Measurements from ENCODE around the gene DEPP1. TPM values are rescaled to one million over a fixed set of nuclear protein-coding genes. Genes with fewer than 3 reads are reported as not detected.

DEPP1 gene
- total RNA-seq (2013), result 0.17 TPM
- not detected for polyA plus RNA-seq
- polyA minus RNA-seq, result not detected in 2 replicates
- total RNA-seq, result 0 to 1.1 (median 0.14) reads per million in 11 experiments

DNA sequence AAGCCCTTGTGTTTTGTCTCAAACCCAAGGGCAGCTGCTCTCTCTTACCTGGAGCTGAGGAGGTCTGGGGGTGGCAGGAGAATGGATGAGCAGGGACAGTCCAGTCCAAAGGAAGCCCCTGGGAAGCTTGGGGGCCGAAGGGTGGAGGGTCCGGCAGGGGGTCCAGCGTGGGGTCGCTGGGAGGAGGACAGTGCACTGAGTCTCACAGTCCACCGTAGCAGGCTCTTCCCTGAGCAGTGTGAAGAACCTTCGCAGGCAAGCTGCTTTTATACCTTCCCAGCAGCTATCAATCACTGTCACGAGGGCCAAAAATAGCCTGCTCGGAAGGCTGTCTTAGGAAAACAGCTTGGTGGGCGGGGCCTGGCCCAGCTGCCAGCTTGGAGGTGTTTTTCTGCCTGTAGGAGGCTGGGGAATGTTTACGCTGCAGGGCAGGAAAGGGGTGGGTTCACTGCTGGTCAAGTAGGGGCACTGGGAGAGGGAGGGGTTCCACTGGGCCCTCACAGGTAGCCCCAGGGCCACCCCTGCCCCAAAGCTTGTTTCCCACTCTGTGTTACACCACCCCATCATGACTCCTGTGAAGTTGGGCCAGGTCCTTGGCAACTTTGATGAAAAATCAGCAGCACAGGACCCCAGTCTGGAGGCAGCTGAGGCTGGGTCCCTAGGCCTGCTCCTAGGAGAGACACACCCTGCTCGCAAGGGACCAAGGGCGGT, at the start of gene DEPP1:
TSS of gene DEPP1 (minus strand) at position 240 of the 711 bp plus-strand sequence. CDS start 779 bp downstream, outside the sequence.
- Histone ChIP-seq H3K27me3 (ENCODE audit: control insufficient read depth in 2 of 2, insufficient read depth in 2 of 2, low read length in 2 of 2) (no peaks in the 10 kb centered on the region), H3K4me3 (replicated peaks in 1 of 3; ENCODE audit: low read depth in 2 of 3, low read length in 3 of 3) (no peak within 1 kb of the TSS), H3K4me2 (replicated peaks; ENCODE audit: extremely low read depth, low read length, poor library complexity, severe bottlenecking) (no peak within 1 kb of the TSS), H2AFZ (ENCODE audit: insufficient read depth, low read depth, low read length, poor library complexity, severe bottlenecking) (no peak within 1 kb of the TSS), H3K27ac (ENCODE audit: low read depth in 1 of 2, low read length in 2 of 2) (peak within 1 kb of the TSS; percentile 15 to 61), H4K20me1 (ENCODE audit: insufficient read depth, low read length) (peaks cover 82% of the 10 kb centered on the region), H3K9me3 (replicated peaks in 1 of 2; ENCODE audit: control insufficient read depth in 1 of 2, insufficient read depth in 1 of 2, low read length in 2 of 2) (no peaks in the 10 kb centered on the region), H3K4me1 (ENCODE audit: control insufficient read depth in 1 of 2, insufficient read depth in 2 of 2, low read length in 2 of 2) (peaks cover 18 to 35% of the 10 kb centered on the region in 2 donors), H3K9ac (ENCODE audit: insufficient read depth, low read length, poor library complexity, severe bottlenecking) (peak within 1 kb of the TSS; percentile 27), H3K36me3 (replicated peaks in 1 of 2; ENCODE audit: control insufficient read depth in 1 of 2, insufficient read depth in 2 of 2, low read length in 2 of 2) (peaks cover 73 to 82% of the 10 kb centered on the region in 2 donors), H3K79me2 (ENCODE audit: insufficient read depth, low read length) (peaks cover 73% of the 10 kb centered on the region)
- Mint-ChIP-seq H3K27ac (peak within 1 kb of the TSS in 5 of 7 donors; percentile 66 to 83 (median 78)), H3K36me3 (peaks cover 52 to 75% of the 10 kb centered on the region in 2 donors), H3K4me3 (peak within 1 kb of the TSS in 1 of 2 donors; percentile 37), H3K9me3 (no peaks in the 10 kb centered on the region), H3K27me3 (ENCODE audit: low read depth in 3 of 3) (no peaks in the 10 kb centered on the region), H3K4me1 (peaks cover 33% of the 10 kb centered on the region)
- 25% methylated on average over 9 of the region's 12 CpGs for WGBS (ENCODE audit: insufficient coverage)
- DNase-seq, result no peak
- TF ChIP-seq, protein P1, sequence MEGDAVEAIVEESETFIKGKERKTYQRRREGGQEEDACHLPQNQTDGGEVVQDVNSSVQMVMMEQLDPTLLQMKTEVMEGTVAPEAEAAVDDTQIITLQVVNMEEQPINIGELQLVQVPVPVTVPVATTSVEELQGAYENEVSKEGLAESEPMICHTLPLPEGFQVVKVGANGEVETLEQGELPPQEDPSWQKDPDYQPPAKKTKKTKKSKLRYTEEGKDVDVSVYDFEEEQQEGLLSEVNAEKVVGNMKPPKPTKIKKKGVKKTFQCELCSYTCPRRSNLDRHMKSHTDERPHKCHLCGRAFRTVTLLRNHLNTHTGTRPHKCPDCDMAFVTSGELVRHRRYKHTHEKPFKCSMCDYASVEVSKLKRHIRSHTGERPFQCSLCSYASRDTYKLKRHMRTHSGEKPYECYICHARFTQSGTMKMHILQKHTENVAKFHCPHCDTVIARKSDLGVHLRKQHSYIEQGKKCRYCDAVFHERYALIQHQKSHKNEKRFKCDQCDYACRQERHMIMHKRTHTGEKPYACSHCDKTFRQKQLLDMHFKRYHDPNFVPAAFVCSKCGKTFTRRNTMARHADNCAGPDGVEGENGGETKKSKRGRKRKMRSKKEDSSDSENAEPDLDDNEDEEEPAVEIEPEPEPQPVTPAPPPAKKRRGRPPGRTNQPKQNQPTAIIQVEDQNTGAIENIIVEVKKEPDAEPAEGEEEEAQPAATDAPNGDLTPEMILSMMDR (IDR thresholded peaks at IDR 0.05), result no peak
- intact Hi-C loops (cut with micrococcal nuclease), result no loop called here

DNA sequence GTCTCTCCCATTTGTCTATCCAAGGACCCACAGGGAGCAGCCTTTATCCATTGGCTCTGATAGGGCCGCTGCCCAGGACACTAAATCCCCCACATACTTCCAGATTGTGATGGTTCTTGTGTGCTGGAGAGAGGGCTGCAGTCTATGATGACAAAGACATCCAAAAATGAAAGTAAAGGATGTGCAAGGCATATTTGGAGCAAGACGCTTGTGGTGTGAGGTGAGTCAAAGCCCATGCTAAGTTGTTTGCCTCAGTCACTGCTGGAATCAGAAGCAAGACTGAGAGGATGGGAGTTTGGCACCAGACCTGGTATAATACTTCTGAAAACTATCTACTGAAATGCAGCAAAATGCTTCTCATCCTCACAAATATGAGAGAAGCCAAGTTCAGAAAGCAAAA, 44.8 kb upstream of the DEPP1 start:
- no peaks in the 10 kb centered on the region for H4K20me1 ChIP-seq (ENCODE audit: insufficient read depth, low read length)
- no peaks in the 10 kb centered on the region for H3K79me2 ChIP-seq (ENCODE audit: insufficient read depth, low read length)
- Mint-ChIP-seq H3K27me3 (ENCODE audit: low read depth in 3 of 3) (peaks cover 0 to 2% (median 1%) of the 10 kb centered on the region in 3 donors), H3K4me3 (no peak overlapping the region), H3K9me3 (peaks cover 5 to 17% (median 7%) of the 10 kb centered on the region in 7 donors), H3K4me1 (no peaks in the 10 kb centered on the region), H3K27ac (no peak overlapping the region), H3K36me3 (no peaks in the 10 kb centered on the region)
- no peak overlapping the region for H3K27ac ChIP-seq (ENCODE audit: low read depth in 1 of 2, low read length in 2 of 2)
- no peaks in the 10 kb centered on the region for H3K36me3 ChIP-seq (replicated peaks in 1 of 2; ENCODE audit: control insufficient read depth in 1 of 2, insufficient read depth in 2 of 2, low read length in 2 of 2)
- no peaks in the 10 kb centered on the region for H3K27me3 ChIP-seq (ENCODE audit: control insufficient read depth in 2 of 2, insufficient read depth in 2 of 2, low read length in 2 of 2)
- H3K9ac ChIP-seq (ENCODE audit: insufficient read depth, low read length, poor library complexity, severe bottlenecking), result no peak overlapping the region
- no CpG with 5 or more reads among the region's 2 CpGs for WGBS (ENCODE audit: insufficient coverage)
- DNase-seq, result no peak
- H3K4me1 ChIP-seq (ENCODE audit: control insufficient read depth in 1 of 2, insufficient read depth in 2 of 2, low read length in 2 of 2), result no peaks in the 10 kb centered on the region
- no peak overlapping the region for H2AFZ ChIP-seq (ENCODE audit: insufficient read depth, low read depth, low read length, poor library complexity, severe bottlenecking)
- intact Hi-C loops (cut with micrococcal nuclease), result no loop called here
- TF ChIP-seq, protein P1 (IDR thresholded peaks at IDR 0.05), result no peak
- H3K9me3 ChIP-seq (replicated peaks in 1 of 2; ENCODE audit: control insufficient read depth in 1 of 2, insufficient read depth in 1 of 2, low read length in 2 of 2), result peaks cover 7 to 11% of the 10 kb centered on the region in 2 donors
- H3K4me3 ChIP-seq (replicated peaks in 1 of 3; ENCODE audit: low read depth in 2 of 3, low read length in 3 of 3), result no peak overlapping the region
- H3K4me2 ChIP-seq (replicated peaks; ENCODE audit: extremely low read depth, low read length, poor library complexity, severe bottlenecking), result no peak overlapping the region
